ENCODE measurements around the gene ZHX3.
A peak's percentile ranks its signal among the peaks of the same experiment; 100 is the strongest.

Gene ZHX3

GRCh38 chr20:41173161-41173721 lies 144.3 kb downstream of the ZHX3 start:
- peak; percentile 61 for DNase-seq (ENCODE audit: extremely low read depth, low read depth)
- TF ChIP-seq CTCF (IDR thresholded peaks at IDR 0.05; ENCODE audit: low read depth, low read length): no peak; the same call in none of the 2 replicates

- TF ChIP-seq CTCF (IDR thresholded peaks at IDR 0.05; ENCODE audit: low read depth, low read length): no peak
- no peak for DNase-seq (ENCODE audit: extremely low read depth, low read depth)
Measured at GRCh38 chr20:41172296-41173140, 145.0 kb downstream of the ZHX3 start.

GRCh38 chr20:41171736-41172295 lies 145.7 kb downstream of the ZHX3 start:
- DNase-seq (ENCODE audit: extremely low read depth, low read depth): no peak
- no peak for TF ChIP-seq CTCF (IDR thresholded peaks at IDR 0.05; ENCODE audit: low read depth, low read length)

- no peak for TF ChIP-seq CTCF (IDR thresholded peaks at IDR 0.05; ENCODE audit: low read depth, low read length)
- DNase-seq (ENCODE audit: extremely low read depth, low read depth): no peak
Measured at GRCh38 chr20:41170386-41171105, 147.0 kb downstream of the ZHX3 start.

- DNase-seq (ENCODE audit: extremely low read depth, low read depth): no peak
- TF ChIP-seq CTCF (IDR thresholded peaks at IDR 0.05; ENCODE audit: low read depth, low read length): no peak
Measured at GRCh38 chr20:41169791-41170351, 147.7 kb downstream of the ZHX3 start.

GRCh38 chr20:41169162-41169690 lies 148.3 kb downstream of the ZHX3 start:
- no peak for DNase-seq (ENCODE audit: extremely low read depth, low read depth)
- TF ChIP-seq CTCF (IDR thresholded peaks at IDR 0.05; ENCODE audit: low read depth, low read length): no peak

Measured in AG09319 (cell line).